Measurements from ENCODE around the gene LIPA.
"Not testable (repeated sequence)": the region's sequence is repeated elsewhere in the genome, so short reads cannot be mapped to it uniquely, and the experiment has no call there.

Gene LIPA

GRCh38 chr10:89209718-89210117 lies 41.9 kb downstream of the LIPA start:
- DNase-seq (ENCODE audit: low read depth in 1 of 2, low spot score in 1 of 2), result no peak
- TF ChIP-seq JUND (IDR thresholded peaks at IDR 0.05; ENCODE audit: low read depth), result no peak
- in situ Hi-C loops (cut with HindIII; ENCODE audit: low pct_unique_long_range_greater_than_20kb, low sequenced_read_pairs), result loop anchor here (25.0 kb wide), 1 partner anchor 272 kb away; no protein-coding TSS in a partner anchor

GRCh38 chr10:89207801-89208551 lies 43.6 kb downstream of the LIPA start:
- TF ChIP-seq JUND (IDR thresholded peaks at IDR 0.05; ENCODE audit: low read depth), result no peak
- in situ Hi-C loops (cut with HindIII; ENCODE audit: low pct_unique_long_range_greater_than_20kb, low sequenced_read_pairs), result loop anchor here (25.0 kb wide), 1 partner anchor 271 kb away; no protein-coding TSS in a partner anchor
- no peak for DNase-seq (ENCODE audit: low read depth in 1 of 2, low spot score in 1 of 2)

GRCh38 chr10:89207181-89207800 lies 44.3 kb downstream of the LIPA start, which contains the start of gene CH25H:
Gene CH25H (minus strand): TSS chr10:89207317. CDS start chr10:89207292, 25 bp downstream.
- peak in 1 of 2 experiments; percentile 44 for DNase-seq (ENCODE audit: low read depth in 1 of 2, low spot score in 1 of 2)
- TF ChIP-seq JUND (IDR thresholded peaks at IDR 0.05; ENCODE audit: low read depth), result no peak
- in situ Hi-C loops (cut with HindIII; ENCODE audit: low pct_unique_long_range_greater_than_20kb, low sequenced_read_pairs), result loop anchor here (25.0 kb wide), 1 partner anchor 270 kb away; no protein-coding TSS in a partner anchor

- in situ Hi-C loops (cut with HindIII; ENCODE audit: low pct_unique_long_range_greater_than_20kb, low sequenced_read_pairs), result loop anchor here (25.0 kb wide), 1 partner anchor 269 kb away; no protein-coding TSS in a partner anchor
- no peak for TF ChIP-seq JUND (IDR thresholded peaks at IDR 0.05; ENCODE audit: low read depth)
- DNase-seq (ENCODE audit: low read depth in 1 of 2, low spot score in 1 of 2), result peak in 1 of 2 experiments; percentile 23
Measured at GRCh38 chr10:89206402-89207180, 45.0 kb downstream of the LIPA start.

- in situ Hi-C loops (cut with HindIII; ENCODE audit: low pct_unique_long_range_greater_than_20kb, low sequenced_read_pairs), result loop anchor here (25.0 kb wide), 1 partner anchor 267 kb away; no protein-coding TSS in a partner anchor
- DNase-seq (ENCODE audit: low read depth in 1 of 2, low spot score in 1 of 2), result no peak
- TF ChIP-seq JUND (IDR thresholded peaks at IDR 0.05; ENCODE audit: low read depth), result no peak
Measured at GRCh38 chr10:89204621-89205185, 46.9 kb downstream of the LIPA start.

- in situ Hi-C loops (cut with HindIII; ENCODE audit: low pct_unique_long_range_greater_than_20kb, low sequenced_read_pairs), result loop anchor here (25.0 kb wide), 1 partner anchor 266 kb away; no protein-coding TSS in a partner anchor
- no peak for TF ChIP-seq JUND (IDR thresholded peaks at IDR 0.05; ENCODE audit: low read depth)
Measured at GRCh38 chr10:89203237-89203636, 48.3 kb downstream of the LIPA start.

GRCh38 chr10:89202033-89202425 lies 49.5 kb downstream of the LIPA start:
- no peak for DNase-seq (ENCODE audit: low read depth in 1 of 2, low spot score in 1 of 2)
- in situ Hi-C loops (cut with HindIII; ENCODE audit: low pct_unique_long_range_greater_than_20kb, low sequenced_read_pairs), result loop anchor here (25.0 kb wide), 1 partner anchor 265 kb away; no protein-coding TSS in a partner anchor
- TF ChIP-seq JUND (IDR thresholded peaks at IDR 0.05; ENCODE audit: low read depth), result no peak

More at GRCh38 chr10:89203237-89203636, 48.3 kb downstream of the LIPA start:
- DNase-seq (ENCODE audit: low read depth in 1 of 2, low spot score in 1 of 2), result no peak

- TF ChIP-seq JUND (IDR thresholded peaks at IDR 0.05; ENCODE audit: low read depth), result no peak
- DNase-seq (ENCODE audit: low read depth in 1 of 2, low spot score in 1 of 2), result no peak
- in situ Hi-C loops (cut with HindIII; ENCODE audit: low pct_unique_long_range_greater_than_20kb, low sequenced_read_pairs), result loop anchor here (25.0 kb wide), 1 partner anchor 264 kb away; no protein-coding TSS in a partner anchor
Measured at GRCh38 chr10:89201345-89202032, 50.1 kb downstream of the LIPA start.

- TF ChIP-seq JUND (IDR thresholded peaks at IDR 0.05; ENCODE audit: low read depth), result no peak
- no peak for DNase-seq (ENCODE audit: low read depth in 1 of 2, low spot score in 1 of 2)
- in situ Hi-C loops (cut with HindIII; ENCODE audit: low pct_unique_long_range_greater_than_20kb, low sequenced_read_pairs), result no loop called here
Measured at GRCh38 chr10:89197473-89197872, 54.1 kb downstream of the LIPA start.

GRCh38 chr10:89191301-89191700 lies 60.3 kb downstream of the LIPA start:
- DNase-seq (ENCODE audit: low read depth in 1 of 2, low spot score in 1 of 2); in situ Hi-C loops (cut with HindIII; ENCODE audit: low pct_unique_long_range_greater_than_20kb, low sequenced_read_pairs): not testable (repeated sequence)

- in situ Hi-C loops (cut with HindIII; ENCODE audit: low pct_unique_long_range_greater_than_20kb, low sequenced_read_pairs), result no loop called here
- DNase-seq (ENCODE audit: low read depth in 1 of 2, low spot score in 1 of 2), result no peak
- TF ChIP-seq JUND (IDR thresholded peaks at IDR 0.05; ENCODE audit: low read depth), result no peak
Measured at GRCh38 chr10:89189211-89189734, 62.3 kb downstream of the LIPA start.

All from T47D (cell line).